Measurements from ENCODE around the gene KANK3.
A peak's percentile ranks its signal among the peaks of the same experiment; 100 is the strongest.

Gene KANK3

GRCh38 chr19:8335343-8336071 is 7.6 kb downstream of the KANK3 start:
- no peak overlapping the region for H3K27ac ChIP-seq
- TF ChIP-seq CTCF (conservative IDR thresholded peaks at IDR 0.05), result no peak

- no peak overlapping the region for H3K27ac ChIP-seq
- TF ChIP-seq CTCF (conservative IDR thresholded peaks at IDR 0.05), result 0 out of 2 replicates have a peak, but pooled peaks have one; percentile 8
These were observed 8.4 kb downstream of the KANK3 start for GRCh38 chr19:8334458-8335342.

- no peak overlapping the region for H3K27ac ChIP-seq
These were observed 9.2 kb downstream of the KANK3 start for GRCh38 chr19:8333767-8334457.

GRCh38 chr19:8332976-8333766 is 9.9 kb downstream of the KANK3 start:
- TF ChIP-seq CTCF (conservative IDR thresholded peaks at IDR 0.05), result no peak
- no peak overlapping the region for H3K27ac ChIP-seq

More at GRCh38 chr19:8333767-8334457, 9.2 kb downstream of the KANK3 start:
- TF ChIP-seq CTCF (conservative IDR thresholded peaks at IDR 0.05), result no peak

GRCh38 chr19:8331263-8331845 is 11.7 kb downstream of the KANK3 start:
- no peak overlapping the region for H3K27ac ChIP-seq
- no peak for TF ChIP-seq CTCF (conservative IDR thresholded peaks at IDR 0.05)

- no peak for TF ChIP-seq CTCF (conservative IDR thresholded peaks at IDR 0.05)
- H3K27ac ChIP-seq, result no peak overlapping the region
These were observed 13.1 kb downstream of the KANK3 start for GRCh38 chr19:8329996-8330395.
